Activated naive CD8-positive, alpha-beta T cell treated with anti-CD3 and anti-CD28 coated beads, Interleukin-2, amount 50 U/mL, for 24 hours (primary cell): ENCODE measurements around the gene MINDY4.

Experiments used
- ATAC-seq: fragments of 150-1000 bp; cut with Tn5 transposase; one replicate; pipeline ENCODE4 v1.10.0; 2021
- DNase-seq: peaks from one replicate; pipeline ENCODE4 v3.0.0; 2021
- H3K27ac Mint-ChIP-seq: one replicate; pipeline ENCODE4 v1.8.0; 2021; ENCODE audit warnings: mild to moderate bottlenecking, mixed read lengths
- H3K27me3 Mint-ChIP-seq: one replicate; pipeline ENCODE4 v1.8.0; 2021; ENCODE audit warnings: mixed read lengths
- H3K36me3 Mint-ChIP-seq: one replicate; pipeline ENCODE4 v1.8.0; 2021; ENCODE audit warnings: low read depth, mixed read lengths
- H3K4me1 Mint-ChIP-seq: one replicate; pipeline ENCODE4 v1.8.0; 2021; ENCODE audit warnings: mixed read lengths
- H3K4me3 Mint-ChIP-seq: one replicate; pipeline ENCODE4 v1.8.0; 2021; ENCODE audit warnings: mild to moderate bottlenecking, moderate library complexity, mixed read lengths
- H3K9me3 Mint-ChIP-seq: one replicate; pipeline ENCODE4 v1.8.0; 2021; ENCODE audit warnings: mixed read lengths

The MINDY4 gene

DNA sequence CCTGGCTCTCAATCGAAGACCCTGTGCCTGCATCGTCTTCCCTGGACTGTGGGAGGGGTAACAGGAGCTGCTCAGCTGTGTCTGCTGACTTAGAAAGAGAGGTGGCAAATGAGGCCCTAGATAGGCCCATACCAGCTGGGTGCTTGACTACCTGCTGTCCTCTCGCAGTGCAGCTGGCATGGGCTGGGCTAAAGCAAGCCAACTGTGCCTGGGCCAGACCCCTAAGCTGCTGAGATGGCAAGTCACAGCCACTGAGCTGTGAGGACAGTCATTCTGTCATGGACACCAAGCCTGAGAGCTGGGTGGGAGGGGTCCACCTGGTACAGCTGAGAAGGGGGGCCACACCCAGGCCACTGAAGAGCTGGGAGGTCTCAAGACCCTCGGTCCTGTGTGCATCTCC lies 94.6 kb downstream of the MINDY4 start:
- ATAC-seq (no peak), DNase-seq (no peak)

DNA sequence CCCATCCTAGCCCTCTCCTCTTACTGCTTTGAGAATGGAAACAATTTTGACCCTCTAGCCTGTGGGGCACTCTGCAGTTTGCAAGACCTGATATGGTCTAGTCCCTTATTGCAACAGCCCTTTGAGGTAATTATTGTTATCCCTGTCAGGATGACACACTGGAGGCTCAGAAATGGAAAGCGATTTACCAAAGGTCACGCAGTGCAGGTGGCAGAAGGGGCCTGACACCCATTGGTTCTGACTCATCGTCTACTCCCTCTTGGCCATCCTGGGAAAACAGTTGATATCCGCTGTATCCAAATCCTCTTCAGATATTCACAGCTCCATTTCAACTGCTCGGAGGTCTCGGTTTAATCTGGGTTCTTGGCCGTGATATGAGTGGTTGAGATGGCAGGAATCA lies 95.7 kb downstream of the MINDY4 start:
- ATAC-seq (no peak), DNase-seq (no peak)
- no peaks in the 10 kb centered on the region for H3K4me1 Mint-ChIP-seq
- H3K27me3 Mint-ChIP-seq = no peaks in the 10 kb centered on the region
- H3K9me3 Mint-ChIP-seq = no peaks in the 10 kb centered on the region
- H3K36me3 Mint-ChIP-seq = no peaks in the 10 kb centered on the region
- no peak overlapping the region for H3K4me3 Mint-ChIP-seq
- no peak overlapping the region for H3K27ac Mint-ChIP-seq

More for the DNA sequence above, 94.6 kb downstream of the MINDY4 start:
- Mint-ChIP-seq H3K36me3 (no peaks in the 10 kb centered on the region), H3K4me1 (no peaks in the 10 kb centered on the region), H3K4me3 (no peak overlapping the region), H3K9me3 (no peaks in the 10 kb centered on the region), H3K27me3 (no peaks in the 10 kb centered on the region), H3K27ac (no peak overlapping the region)

GRCh38 chr7:30867483-30867882 lies 96.3 kb downstream of the MINDY4 start:
- Mint-ChIP-seq H3K27ac (no peak overlapping the region), H3K4me1 (no peaks in the 10 kb centered on the region), H3K9me3 (no peaks in the 10 kb centered on the region), H3K36me3 (no peaks in the 10 kb centered on the region), H3K27me3 (no peaks in the 10 kb centered on the region), H3K4me3 (no peak overlapping the region)
- ATAC-seq (no peak), DNase-seq (no peak)

GRCh38 chr7:30869794-30870611 lies 98.8 kb downstream of the MINDY4 start:
- Mint-ChIP-seq H3K27me3 (no peaks in the 10 kb centered on the region), H3K4me3 (no peak overlapping the region), H3K36me3 (no peaks in the 10 kb centered on the region), H3K27ac (no peak overlapping the region), H3K4me1 (no peaks in the 10 kb centered on the region), H3K9me3 (no peaks in the 10 kb centered on the region)
- no peak for DNase-seq
- no peak for ATAC-seq

- no peaks in the 10 kb centered on the region for H3K36me3 Mint-ChIP-seq
- H3K4me1 Mint-ChIP-seq = no peaks in the 10 kb centered on the region
- no peaks in the 10 kb centered on the region for H3K9me3 Mint-ChIP-seq
- no peaks in the 10 kb centered on the region for H3K27me3 Mint-ChIP-seq
- no peak overlapping the region for H3K4me3 Mint-ChIP-seq
- ATAC-seq = no peak
- no peak overlapping the region for H3K27ac Mint-ChIP-seq
- no peak for DNase-seq
Measured at GRCh38 chr7:30870821-30871518, 99.8 kb downstream of the MINDY4 start.

DNA sequence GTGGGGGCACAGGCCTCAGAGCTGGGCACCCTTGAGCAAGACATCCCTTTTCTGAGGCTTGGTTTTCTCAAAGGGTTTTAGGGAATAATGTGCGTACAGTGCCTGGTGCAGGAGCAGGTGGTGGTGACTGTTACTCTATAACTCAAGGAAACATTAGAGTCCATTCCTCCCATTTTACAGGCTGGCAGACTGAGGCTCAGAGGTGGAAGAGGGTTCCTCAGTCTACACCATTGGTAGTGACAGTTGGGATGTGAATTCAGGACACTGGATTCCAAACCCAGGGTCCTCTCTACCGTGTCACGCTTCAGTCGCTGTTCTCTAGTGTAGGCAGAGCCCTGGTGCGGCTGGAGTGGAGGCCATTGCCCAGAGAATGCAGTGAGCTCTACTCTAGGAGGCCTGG lies 100.4 kb downstream of the MINDY4 start:
- Mint-ChIP-seq H3K27me3 (no peaks in the 10 kb centered on the region), H3K36me3 (no peaks in the 10 kb centered on the region), H3K4me1 (no peaks in the 10 kb centered on the region), H3K4me3 (no peak overlapping the region), H3K9me3 (no peaks in the 10 kb centered on the region), H3K27ac (no peak overlapping the region)
- ATAC-seq (no peak), DNase-seq (no peak)

DNA sequence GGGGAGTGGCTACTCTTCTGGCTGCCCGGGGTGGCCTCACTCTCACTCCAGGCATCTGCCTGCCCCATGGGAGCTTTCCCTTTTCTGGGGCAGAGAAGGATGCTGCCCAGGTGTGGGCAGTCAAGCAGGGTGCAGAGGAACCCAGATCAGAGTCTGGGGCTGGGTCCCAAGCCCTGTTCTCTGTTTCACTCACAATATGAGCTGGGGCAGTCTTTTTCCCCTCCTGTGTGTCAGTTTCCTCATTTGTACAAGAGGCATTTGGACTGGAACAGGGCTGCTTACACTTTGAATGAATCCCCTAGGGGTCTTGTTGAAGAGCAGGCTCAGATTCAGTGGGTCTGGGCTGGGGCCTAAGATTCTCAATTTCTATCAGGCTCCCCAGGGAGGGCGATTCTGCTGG lies 102.0 kb downstream of the MINDY4 start:
- no peaks in the 10 kb centered on the region for H3K4me1 Mint-ChIP-seq
- H3K27me3 Mint-ChIP-seq = no peaks in the 10 kb centered on the region
- H3K4me3 Mint-ChIP-seq = no peak overlapping the region
- H3K9me3 Mint-ChIP-seq = no peaks in the 10 kb centered on the region
- H3K36me3 Mint-ChIP-seq = no peaks in the 10 kb centered on the region
- no peak overlapping the region for H3K27ac Mint-ChIP-seq
- DNase-seq (no peak), ATAC-seq (no peak)

GRCh38 chr7:30873656-30874055 lies 102.4 kb downstream of the MINDY4 start:
- Mint-ChIP-seq H3K27ac (no peak overlapping the region), H3K27me3 (no peaks in the 10 kb centered on the region), H3K4me3 (no peak overlapping the region), H3K9me3 (no peaks in the 10 kb centered on the region), H3K36me3 (no peaks in the 10 kb centered on the region), H3K4me1 (no peaks in the 10 kb centered on the region)
- DNase-seq (no peak), ATAC-seq (no peak)

- DNase-seq (no peak), ATAC-seq (no peak)
- H3K9me3 Mint-ChIP-seq = no peaks in the 10 kb centered on the region
- no peak overlapping the region for H3K27ac Mint-ChIP-seq
- H3K4me1 Mint-ChIP-seq = no peaks in the 10 kb centered on the region
- no peak overlapping the region for H3K4me3 Mint-ChIP-seq
- H3K27me3 Mint-ChIP-seq = no peaks in the 10 kb centered on the region
- H3K36me3 Mint-ChIP-seq = no peaks in the 10 kb centered on the region
Measured at GRCh38 chr7:30874656-30875302, 103.6 kb downstream of the MINDY4 start.

- H3K4me3 Mint-ChIP-seq = no peak overlapping the region
- no peaks in the 10 kb centered on the region for H3K36me3 Mint-ChIP-seq
- H3K27ac Mint-ChIP-seq = no peak overlapping the region
- no peaks in the 10 kb centered on the region for H3K27me3 Mint-ChIP-seq
- ATAC-seq (no peak), DNase-seq (no peak)
- H3K9me3 Mint-ChIP-seq = no peaks in the 10 kb centered on the region
- no peaks in the 10 kb centered on the region for H3K4me1 Mint-ChIP-seq
Measured at GRCh38 chr7:30877015-30877769, 106.0 kb downstream of the MINDY4 start.

DNA sequence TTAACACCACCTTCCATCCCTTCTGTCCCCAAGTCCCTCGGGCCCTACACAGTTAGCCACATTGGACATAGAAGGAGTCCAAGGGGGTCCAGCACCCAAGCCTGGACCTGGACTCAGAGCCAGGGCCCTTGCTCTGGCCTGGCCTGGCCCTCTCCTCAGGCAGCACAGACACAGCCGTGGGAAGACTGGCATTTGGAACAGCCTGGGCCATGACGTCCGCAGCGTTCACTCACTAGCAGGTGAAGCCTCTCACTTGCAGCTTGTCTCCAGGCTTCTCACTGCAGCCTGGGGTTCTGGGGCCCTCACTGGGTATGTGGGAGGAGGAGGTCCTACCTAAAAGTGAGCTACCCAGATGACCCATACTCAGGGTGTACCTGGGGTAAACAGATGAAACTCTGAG lies 106.8 kb downstream of the MINDY4 start:
- Mint-ChIP-seq H3K27me3 (no peaks in the 10 kb centered on the region), H3K4me3 (no peak overlapping the region), H3K27ac (no peak overlapping the region), H3K4me1 (no peaks in the 10 kb centered on the region), H3K36me3 (no peaks in the 10 kb centered on the region), H3K9me3 (no peaks in the 10 kb centered on the region)
- DNase-seq (no peak), ATAC-seq (no peak)

DNA sequence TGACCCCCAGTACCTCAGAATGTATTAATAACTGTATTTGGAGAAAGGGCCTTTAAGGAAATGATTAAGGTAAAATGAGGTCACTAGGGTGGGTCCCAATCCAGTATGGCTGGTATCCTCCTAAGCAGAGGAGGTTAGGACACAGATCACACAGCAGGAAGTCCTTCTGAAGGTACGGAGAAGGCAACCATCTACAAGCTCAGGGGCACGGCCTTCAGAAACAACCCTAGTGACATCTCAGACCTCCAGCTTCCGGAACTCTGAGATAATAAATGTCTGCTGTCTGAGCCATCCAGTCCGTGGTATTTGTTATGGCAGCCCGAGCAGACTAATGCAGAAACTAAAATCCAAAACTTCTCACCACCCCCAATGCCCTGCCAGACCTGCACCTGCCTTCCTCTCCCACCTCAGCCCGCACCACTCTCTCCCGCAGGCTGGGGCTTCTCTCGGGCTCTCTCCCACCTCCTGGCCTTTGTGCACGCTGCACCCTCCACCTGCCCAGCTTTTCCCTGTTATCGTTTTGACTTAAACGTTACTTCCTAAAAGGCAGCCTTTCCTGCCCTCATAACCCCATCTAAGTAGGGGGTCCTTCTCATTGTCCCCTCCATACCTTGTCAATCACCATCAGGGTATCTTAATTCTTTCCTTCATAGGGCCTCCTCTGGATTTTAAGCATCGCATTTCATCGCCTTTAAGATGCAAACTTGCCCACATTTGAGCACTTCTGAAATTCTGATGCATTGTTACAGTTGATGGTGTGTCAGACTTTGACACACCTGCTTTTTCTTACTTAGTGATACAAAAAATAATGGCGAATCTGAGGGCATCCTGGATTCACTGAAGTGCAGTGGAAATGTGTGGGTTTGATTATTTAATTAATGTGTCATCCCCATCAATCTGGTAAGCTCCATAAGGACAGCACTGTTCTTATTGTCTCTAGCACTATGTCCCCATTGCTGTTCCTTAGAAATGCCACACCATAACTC lies 108.2 kb downstream of the MINDY4 start:
- no peak overlapping the region for H3K4me3 Mint-ChIP-seq
- H3K36me3 Mint-ChIP-seq = no peaks in the 10 kb centered on the region
- no peaks in the 10 kb centered on the region for H3K4me1 Mint-ChIP-seq
- no peaks in the 10 kb centered on the region for H3K27me3 Mint-ChIP-seq
- H3K27ac Mint-ChIP-seq = no peak overlapping the region
- ATAC-seq = no peak
- no peak for DNase-seq
- H3K9me3 Mint-ChIP-seq = no peaks in the 10 kb centered on the region

DNA sequence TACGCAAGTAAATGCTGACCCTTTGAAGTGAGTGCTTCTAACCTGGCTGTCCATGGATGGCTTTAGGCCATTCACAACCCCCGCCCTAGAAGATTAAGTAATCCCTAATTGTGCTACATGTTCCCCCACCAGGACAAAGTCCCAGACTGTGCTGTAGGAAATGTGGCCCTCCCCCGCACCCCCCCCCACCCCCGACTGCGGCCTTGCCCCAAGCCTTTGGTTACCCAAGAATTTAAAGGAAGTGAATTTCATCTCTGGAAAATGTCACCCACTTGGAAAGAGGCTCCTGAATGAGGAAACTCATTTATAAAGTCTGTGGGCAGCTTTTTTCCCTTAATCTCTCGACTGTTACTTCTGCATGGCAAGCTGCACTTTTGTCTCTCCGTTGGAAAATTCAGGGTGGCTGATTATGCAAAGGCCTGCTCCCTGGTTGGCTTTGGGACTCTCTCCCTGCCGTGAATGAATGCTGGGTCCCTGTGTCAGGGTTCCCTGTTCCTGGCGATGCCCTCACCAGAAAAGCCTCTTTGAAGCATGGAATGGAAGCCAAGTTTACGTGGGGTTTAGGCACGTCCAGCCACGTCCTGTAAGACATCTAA lies 109.0 kb downstream of the MINDY4 start:
- H3K27me3 Mint-ChIP-seq = no peaks in the 10 kb centered on the region
- H3K36me3 Mint-ChIP-seq = no peaks in the 10 kb centered on the region
- H3K4me3 Mint-ChIP-seq = no peak overlapping the region
- DNase-seq = no peak
- no peaks in the 10 kb centered on the region for H3K9me3 Mint-ChIP-seq
- H3K27ac Mint-ChIP-seq = no peak overlapping the region
- no peak for ATAC-seq
- H3K4me1 Mint-ChIP-seq = no peaks in the 10 kb centered on the region
